Caco-2 (cell line): Measurements from ENCODE around the gene PPP1R7. TPM values are rescaled to one million over a fixed set of nuclear protein-coding genes. Genes with fewer than 3 reads are reported as not detected.

ENCODE experiments used
- BruUV-seq: library from RNA; stranded (reverse); fragments of 400-500 nt; replicated peaks from 2 replicates; lab custom pipeline; 2021; lab: Mats Ljungman, UMichigan
- CTCF ChIA-PET: fragments of 300-600 bp; sonication (Branson Sonifier 250); formaldehyde crosslinking; loops from one replicate; lab custom pipeline; 2022; ENCODE audit warnings: antibody characterized with exemption; lab: Charles Lee
- POLR2A ChIA-PET: fragments of 300-600 bp; sonication (Branson Sonifier 250); formaldehyde crosslinking; loops from one replicate; lab custom pipeline; 2022; ENCODE audit warnings: antibody characterized with exemption; lab: Charles Lee
- DNase-seq, 2 experiments: peaks; one replicate each; pipeline versions ENCODE4 v3.0.0 to v3.0.0-alpha.2; 2020 to 2022
- H3K27me3 ChIP-seq: replicated peaks from 2 replicates; pipeline ENCODE4 v1.6.0; 2011; ENCODE audit warnings: low read length; ENCODE audit not compliant: control insufficient read depth, insufficient read depth
- H3K36me3 ChIP-seq: 2 replicates; pipeline ENCODE4 v1.5.1; 2011; ENCODE audit warnings: low read length; ENCODE audit not compliant: control insufficient read depth, insufficient read depth
- H3K4me1 ChIP-seq: fragments of 250-450 bp; sonication (Bioruptor Pico); 2 replicates; pipeline ENCODE4 v1.5.1; 2020; ENCODE audit warnings: mild to moderate bottlenecking
- H3K4me3 ChIP-seq: 2 replicates; pipeline ENCODE4 v1.5.1; 2011; ENCODE audit warnings: low read depth, mild to moderate bottlenecking, control low read depth, low read length
- H3K9me3 ChIP-seq: fragments of 250-450 bp; sonication (Bioruptor Pico); 2 replicates; pipeline ENCODE4 v1.5.1; 2020; ENCODE audit warnings: mild to moderate bottlenecking, moderate library complexity
- H3K27ac Mint-ChIP-seq: one replicate; pipeline ENCODE4 v1.8.0; 2022; ENCODE audit warnings: mixed read lengths; ENCODE audit not compliant: unreplicated experiment
- H3K27me3 Mint-ChIP-seq: one replicate; pipeline ENCODE4 v1.8.0; 2022; ENCODE audit warnings: mixed read lengths; ENCODE audit not compliant: insufficient read depth, unreplicated experiment
- H3K36me3 Mint-ChIP-seq: one replicate; pipeline ENCODE4 v1.8.0; 2022; ENCODE audit warnings: mild to moderate bottlenecking, mixed read lengths; ENCODE audit not compliant: insufficient read depth, unreplicated experiment
- H3K4me1 Mint-ChIP-seq: one replicate; pipeline ENCODE4 v1.8.0; 2022; ENCODE audit warnings: low read depth, mixed read lengths; ENCODE audit not compliant: unreplicated experiment
- H3K4me3 Mint-ChIP-seq: one replicate; pipeline ENCODE4 v1.8.0; 2022; ENCODE audit warnings: mild to moderate bottlenecking, moderate library complexity, mixed read lengths; ENCODE audit not compliant: unreplicated experiment
- H3K9me3 Mint-ChIP-seq: one replicate; pipeline ENCODE4 v1.8.0; 2022; ENCODE audit warnings: mixed read lengths; ENCODE audit not compliant: unreplicated experiment
- CTCF ChIP-seq, 2 experiments: fragments of 200-600 bp in 1 of 2; IDR thresholded peaks; 1 replicate in 1 of 2; 2 replicates in 1 of 2; pipeline versions ENCODE4 v1.5.1 to v1.8.0; 2011 to 2022; ENCODE audit warnings: antibody characterized with exemption in 1 of 2, control low read depth in 1 of 2, inconsistent platforms in 1 of 2, low read depth in 1 of 2, low read length in 1 of 2, mild to moderate bottlenecking in 1 of 2, moderate library complexity in 1 of 2; ENCODE audit not compliant: insufficient read depth in 1 of 2, severe bottlenecking in 1 of 2, unreplicated experiment in 1 of 2
- intact Hi-C: fragments of 100-400 bp; cut with micrococcal nuclease; formaldehyde crosslinking; loops from one replicate; pipeline ENCODE4 v1.10.0; 2022; ENCODE audit not compliant: unreplicated experiment
- total RNA-seq: library from RNA; stranded (reverse); gene quantifications from 2 replicates; pipeline ENCODE4 v1.2.3, GENCODE V29; 2022

PPP1R7 gene
- total RNA-seq, 1 experiment from 2014 or later, result 32.5 TPM

- intact Hi-C loops, result no loop called here
- POLR2A ChIA-PET, result no interaction called here
- Histone ChIP-seq H3K9me3 (no peaks in the 10 kb centered on the region), H3K4me1 (no peaks in the 10 kb centered on the region), H3K4me3 (no peak overlapping the region), H3K36me3 (no peaks in the 10 kb centered on the region), H3K27me3 (no peaks in the 10 kb centered on the region)
- no TSS peak for BruUV-seq
- CTCF ChIA-PET, result no interaction called here
- Mint-ChIP-seq H3K36me3 (no peaks in the 10 kb centered on the region), H3K4me3 (no peak overlapping the region), H3K4me1 (no peaks in the 10 kb centered on the region), H3K27me3 (no peaks in the 10 kb centered on the region), H3K9me3 (no peaks in the 10 kb centered on the region), H3K27ac (no peak overlapping the region)
- TF ChIP-seq CTCF (IDR thresholded peaks at IDR 0.05; ENCODE audit: insufficient read depth in 1 of 2, low read depth in 1 of 2, low read length in 1 of 2, severe bottlenecking in 1 of 2, unreplicated experiment in 1 of 2), result no peak
- no peak for DNase-seq
These were observed 39.0 kb downstream of the PPP1R7 start for GRCh38 chr2:241189093-241189855.

GRCh38 chr2:241189856-241190201 lies 39.6 kb downstream of the PPP1R7 start:
- Histone ChIP-seq H3K36me3 (no peaks in the 10 kb centered on the region), H3K4me3 (no peak overlapping the region)
- no peak overlapping the region for H3K27ac Mint-ChIP-seq

GRCh38 chr2:241190291-241190981 lies 40.2 kb downstream of the PPP1R7 start:
- Mint-ChIP-seq H3K9me3 (no peaks in the 10 kb centered on the region), H3K36me3 (no peaks in the 10 kb centered on the region), H3K4me3 (no peak overlapping the region), H3K27ac (no peak overlapping the region), H3K4me1 (no peaks in the 10 kb centered on the region), H3K27me3 (no peaks in the 10 kb centered on the region)
- no TSS peak for BruUV-seq
- DNase-seq, result no peak
- ChIA-PET CTCF (no interaction called here), POLR2A (no interaction called here)
- TF ChIP-seq CTCF (IDR thresholded peaks at IDR 0.05; ENCODE audit: insufficient read depth in 1 of 2, low read depth in 1 of 2, low read length in 1 of 2, severe bottlenecking in 1 of 2, unreplicated experiment in 1 of 2), result no peak
- Histone ChIP-seq H3K36me3 (no peaks in the 10 kb centered on the region), H3K4me1 (no peaks in the 10 kb centered on the region), H3K4me3 (no peak overlapping the region), H3K9me3 (no peaks in the 10 kb centered on the region), H3K27me3 (no peaks in the 10 kb centered on the region)
- intact Hi-C loops, result no loop called here

More at GRCh38 chr2:241189856-241190201, 39.6 kb downstream of the PPP1R7 start:
- H3K4me1 Mint-ChIP-seq, result no peaks in the 10 kb centered on the region
- POLR2A ChIA-PET, result no interaction called here
- Histone ChIP-seq H3K4me1 (no peaks in the 10 kb centered on the region), H3K27me3 (no peaks in the 10 kb centered on the region), H3K9me3 (no peaks in the 10 kb centered on the region)
- DNase-seq, result no peak
- CTCF ChIA-PET, result no interaction called here
- no peak for TF ChIP-seq CTCF (IDR thresholded peaks at IDR 0.05; ENCODE audit: insufficient read depth in 1 of 2, low read depth in 1 of 2, low read length in 1 of 2, severe bottlenecking in 1 of 2, unreplicated experiment in 1 of 2)
- no peaks in the 10 kb centered on the region for H3K36me3 Mint-ChIP-seq
- intact Hi-C loops, result no loop called here
- no TSS peak for BruUV-seq
- no peaks in the 10 kb centered on the region for H3K9me3 Mint-ChIP-seq
- H3K27me3 Mint-ChIP-seq, result no peaks in the 10 kb centered on the region
- H3K4me3 Mint-ChIP-seq, result no peak overlapping the region
